ENCODE data around the gene CLIC5. TPM values are rescaled to one million over a fixed set of nuclear protein-coding genes. Genes with fewer than 3 reads are reported as not detected.
A peak's percentile ranks its signal among the peaks of the same experiment; 100 is the strongest.

Gene CLIC5
- total RNA-seq, result 1 to 10 TPM; 1.2 to 1.9 (median 1.4) TPM

DNA sequence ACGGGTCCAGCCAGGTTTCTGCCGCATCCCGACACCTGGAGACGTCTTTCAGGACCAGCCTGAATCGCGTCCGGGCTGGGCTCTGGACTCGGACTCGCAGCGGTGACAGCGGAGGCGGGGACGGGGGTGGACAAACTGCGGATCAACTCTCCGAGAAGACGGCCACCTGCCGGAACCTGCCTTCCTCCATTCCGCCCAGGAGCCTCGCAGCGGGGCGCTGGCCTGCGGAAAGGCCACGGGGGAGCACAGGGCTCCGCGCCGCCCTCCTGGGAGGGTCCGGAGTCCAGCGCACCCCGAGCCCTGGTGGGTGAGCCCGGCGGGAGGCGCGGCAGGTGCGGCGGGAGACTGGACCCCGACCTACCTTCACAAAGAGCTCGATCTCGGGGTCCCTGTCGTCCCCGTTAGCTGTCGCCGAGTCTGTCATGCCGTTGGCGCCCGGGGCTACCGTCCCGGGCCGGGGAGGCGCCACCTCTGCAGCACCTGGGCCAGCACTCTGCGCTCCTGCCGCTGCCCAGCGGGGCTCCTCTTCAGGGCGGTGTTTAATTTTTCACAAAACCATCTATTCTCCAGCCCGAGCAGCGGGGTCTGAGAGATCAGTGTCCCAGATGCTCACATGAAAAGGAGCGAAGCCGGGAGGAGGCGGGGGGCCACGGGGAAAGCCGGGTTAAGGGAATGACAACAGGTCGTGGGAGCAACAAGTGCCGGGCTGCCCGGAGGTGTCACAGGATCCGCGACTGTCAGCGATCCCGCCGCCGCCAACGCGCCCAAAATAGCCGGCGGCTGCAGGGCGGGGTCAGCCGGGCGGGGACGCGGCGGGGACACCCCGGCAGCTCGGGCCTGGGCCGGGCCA, at the start of gene CLIC5:
CLIC5 (minus strand) TSS at position 742 of the 850 bp plus-strand sequence; CDS start at position 424, 318 bp downstream.
- TF ChIP-seq CTCF (IDR thresholded peaks at IDR 0.05) (no peak), POLR2A (IDR thresholded peaks at IDR 0.05) (no peak)
- peak within 1 kb of the TSS; percentile 20 for H3K4me3 ChIP-seq (ENCODE audit: low read depth, poor library complexity, severe bottlenecking)
- WGBS, 2 donors, result 1 to 2% methylated on average over 51 to 56 of the region's 82 CpGs
- intact Hi-C loops (cut with DNase I; ENCODE audit: low total_unique reads), result no loop called here
- DNase-seq (ENCODE audit: low spot score in 2 of 2), result peak in 1 of 2 donors; percentile 86

- intact Hi-C loops (cut with DNase I; ENCODE audit: low total_unique reads), result no loop called here
- TF ChIP-seq CTCF (IDR thresholded peaks at IDR 0.05) (no peak), POLR2A (IDR thresholded peaks at IDR 0.05) (no peak)
- no peak overlapping the region for H3K4me3 ChIP-seq (ENCODE audit: low read depth, poor library complexity, severe bottlenecking)
- DNase-seq (ENCODE audit: low spot score in 2 of 2), result no peak
These were observed 47.3 kb upstream of the CLIC5 start for GRCh38 chr6:46062991-46063390.

DNA sequence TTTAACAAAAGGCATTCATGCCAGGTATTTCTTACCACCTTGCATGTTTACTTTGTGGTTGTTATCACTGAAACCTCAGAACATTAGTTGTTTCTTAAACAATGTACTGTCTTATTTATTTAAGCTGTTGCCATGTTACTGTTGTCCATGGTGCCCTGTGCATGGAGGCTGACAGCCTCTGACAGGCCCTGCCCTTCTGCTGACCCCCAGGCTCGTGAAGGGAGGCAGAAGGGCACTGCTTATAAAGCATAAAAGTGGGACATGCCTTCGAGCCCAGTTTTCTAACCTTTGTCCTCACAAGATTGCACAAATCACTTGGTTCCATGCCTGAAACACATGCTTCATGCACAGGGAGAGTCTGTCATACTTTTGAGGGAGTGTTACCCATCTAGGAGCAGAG, 46.7 kb upstream of the CLIC5 start:
- DNase-seq (ENCODE audit: low spot score in 2 of 2), result no peak
- 28 to 36% methylated on average over 2 of the region's 2 CpGs for WGBS, 2 donors
- H3K4me3 ChIP-seq (ENCODE audit: low read depth, poor library complexity, severe bottlenecking), result no peak overlapping the region
- intact Hi-C loops (cut with DNase I; ENCODE audit: low total_unique reads), result no loop called here
- no peak for TF ChIP-seq POLR2A (IDR thresholded peaks at IDR 0.05)
- no peak for TF ChIP-seq CTCF (IDR thresholded peaks at IDR 0.05)

- TF ChIP-seq CTCF (IDR thresholded peaks at IDR 0.05), result no peak
- TF ChIP-seq POLR2A (IDR thresholded peaks at IDR 0.05), result no peak
- WGBS, 2 donors, result 35 to 61% methylated on average over 1 of the region's 1 CpG
- no peak for DNase-seq (ENCODE audit: low spot score in 2 of 2)
- no peak overlapping the region for H3K4me3 ChIP-seq (ENCODE audit: low read depth, poor library complexity, severe bottlenecking)
- intact Hi-C loops (cut with DNase I; ENCODE audit: low total_unique reads), result no loop called here
These were observed 45.8 kb upstream of the CLIC5 start for GRCh38 chr6:46061497-46061896.

GRCh38 chr6:46059608-46060007, 43.9 kb upstream of the CLIC5 start:
- WGBS, 2 donors, result 79 to 88% methylated on average over 1 of the region's 1 CpG
- H3K4me3 ChIP-seq (ENCODE audit: low read depth, poor library complexity, severe bottlenecking), result no peak overlapping the region
- DNase-seq (ENCODE audit: low spot score in 2 of 2), result no peak
- intact Hi-C loops (cut with DNase I; ENCODE audit: low total_unique reads), result no loop called here
- TF ChIP-seq POLR2A (IDR thresholded peaks at IDR 0.05) (no peak), CTCF (IDR thresholded peaks at IDR 0.05) (no peak)
